ENCODE results near the gene TM9SF2. TPM values are rescaled to one million over a fixed set of nuclear protein-coding genes. Genes with fewer than 3 reads are reported as not detected.

Gene TM9SF2
- total RNA-seq, 4 donors from 2014 or later: 27.9 to 171 (median 116) TPM

DNA sequence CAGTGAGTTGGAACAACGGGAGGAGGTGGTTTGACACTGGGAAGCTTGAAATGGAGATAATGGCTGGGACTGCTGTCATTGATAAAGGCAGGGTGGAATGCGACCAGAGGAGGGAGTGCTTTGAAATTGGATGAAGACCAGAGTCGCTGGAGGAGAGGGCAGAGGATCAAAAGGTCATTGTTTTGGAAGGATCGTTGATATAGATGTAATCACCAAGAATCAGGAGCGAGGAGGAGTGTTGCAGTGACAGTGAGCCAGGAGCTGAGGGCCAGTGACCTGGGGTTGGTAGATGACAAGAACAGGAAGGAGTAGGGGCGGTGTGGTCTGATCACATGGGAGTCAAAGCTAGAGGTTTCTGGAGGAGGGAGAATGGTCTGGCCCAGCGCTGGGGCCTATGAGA, 25.3 kb downstream of the TM9SF2 start:
- peaks cover 0 to 29% (median 6%) of the 10 kb centered on the region in 4 donors for H3K36me3 ChIP-seq
- intact Hi-C loops (cut with DNase I; ENCODE audit: low total_unique reads): no loop called here
- TF ChIP-seq, protein P1, sequence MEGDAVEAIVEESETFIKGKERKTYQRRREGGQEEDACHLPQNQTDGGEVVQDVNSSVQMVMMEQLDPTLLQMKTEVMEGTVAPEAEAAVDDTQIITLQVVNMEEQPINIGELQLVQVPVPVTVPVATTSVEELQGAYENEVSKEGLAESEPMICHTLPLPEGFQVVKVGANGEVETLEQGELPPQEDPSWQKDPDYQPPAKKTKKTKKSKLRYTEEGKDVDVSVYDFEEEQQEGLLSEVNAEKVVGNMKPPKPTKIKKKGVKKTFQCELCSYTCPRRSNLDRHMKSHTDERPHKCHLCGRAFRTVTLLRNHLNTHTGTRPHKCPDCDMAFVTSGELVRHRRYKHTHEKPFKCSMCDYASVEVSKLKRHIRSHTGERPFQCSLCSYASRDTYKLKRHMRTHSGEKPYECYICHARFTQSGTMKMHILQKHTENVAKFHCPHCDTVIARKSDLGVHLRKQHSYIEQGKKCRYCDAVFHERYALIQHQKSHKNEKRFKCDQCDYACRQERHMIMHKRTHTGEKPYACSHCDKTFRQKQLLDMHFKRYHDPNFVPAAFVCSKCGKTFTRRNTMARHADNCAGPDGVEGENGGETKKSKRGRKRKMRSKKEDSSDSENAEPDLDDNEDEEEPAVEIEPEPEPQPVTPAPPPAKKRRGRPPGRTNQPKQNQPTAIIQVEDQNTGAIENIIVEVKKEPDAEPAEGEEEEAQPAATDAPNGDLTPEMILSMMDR (IDR thresholded peaks at IDR 0.05): no peak
- TF ChIP-seq EP300 (IDR thresholded peaks at IDR 0.05; ENCODE audit: low read depth): no peak
- no peak for TF ChIP-seq POLR2AphosphoS5 (IDR thresholded peaks at IDR 0.05)
- TF ChIP-seq POLR2A (IDR thresholded peaks at IDR 0.05): no peak
- WGBS, 2 donors (ENCODE audit: low coverage in 1 of 2): 84 to 95% methylated on average over 5 to 7 of the region's 7 CpGs
- H3K27ac ChIP-seq: no peak overlapping the region
- H3K27me3 ChIP-seq: no peaks in the 10 kb centered on the region
- in situ Hi-C loops (cut with MboI; ENCODE audit: low pct_ligation_motif_present in 1 of 4, low pct_unique_long_range_greater_than_20kb in 1 of 4, low sequenced_read_pairs in 3 of 4): no loop called here
- DNase-seq: no peak
- H3K9me3 ChIP-seq: no peaks in the 10 kb centered on the region
- H3K4me1 ChIP-seq: no peaks in the 10 kb centered on the region
- no peak overlapping the region for H3K4me3 ChIP-seq

DNA sequence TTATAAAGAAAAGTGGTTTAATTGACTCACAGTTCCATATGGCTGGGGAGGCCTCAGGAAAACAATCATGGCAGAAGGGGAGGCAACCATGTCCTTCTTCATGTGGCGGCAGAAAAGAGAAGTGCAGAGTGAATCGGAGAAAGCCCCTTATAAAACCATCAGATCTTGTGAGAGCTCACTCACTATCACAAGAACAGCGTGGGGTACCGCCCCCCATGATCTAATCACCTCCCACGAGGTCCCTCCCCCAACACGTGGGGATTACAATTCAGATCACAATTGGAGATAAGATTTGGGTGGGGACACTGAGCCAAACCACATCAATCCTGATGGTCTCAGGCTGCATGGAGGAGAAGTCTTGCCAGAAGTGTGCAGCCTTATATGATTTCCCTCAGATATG, 26.0 kb downstream of the TM9SF2 start:
- TF ChIP-seq, protein P1 (IDR thresholded peaks at IDR 0.05): no peak
- in situ Hi-C loops (cut with MboI; ENCODE audit: low pct_ligation_motif_present in 1 of 4, low pct_unique_long_range_greater_than_20kb in 1 of 4, low sequenced_read_pairs in 3 of 4): no loop called here
- Histone ChIP-seq H3K36me3 (peaks cover 0 to 22% (median 3%) of the 10 kb centered on the region in 4 donors), H3K27me3 (no peaks in the 10 kb centered on the region), H3K9me3 (no peaks in the 10 kb centered on the region), H3K27ac (no peak overlapping the region), H3K4me1 (no peaks in the 10 kb centered on the region), H3K4me3 (no peak overlapping the region)
- WGBS, 2 donors (ENCODE audit: low coverage in 1 of 2): 68 to 85% methylated on average over 4 to 6 of the region's 6 CpGs
- no peak for DNase-seq
- intact Hi-C loops (cut with DNase I; ENCODE audit: low total_unique reads): no loop called here

DNA sequence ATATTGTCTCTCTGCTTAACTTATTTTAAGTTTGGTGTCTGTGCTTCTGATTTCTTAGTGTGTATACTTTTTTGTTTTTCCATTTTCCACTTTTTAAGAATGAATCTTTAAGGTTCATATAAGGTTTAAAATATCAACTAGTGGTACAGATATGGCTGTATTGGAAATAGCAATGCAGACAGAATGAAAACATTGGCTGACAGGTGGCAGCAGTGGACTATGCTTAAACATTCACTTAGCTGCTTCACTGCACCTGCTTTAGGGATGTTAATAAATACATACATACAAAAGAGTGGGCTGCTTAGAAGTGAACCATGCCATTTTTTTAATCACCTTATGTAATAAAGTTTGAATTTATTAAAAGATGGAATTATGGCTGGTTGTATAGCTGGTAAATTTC, 27.3 kb downstream of the TM9SF2 start:
- H3K4me3 ChIP-seq: no peak overlapping the region
- H3K9me3 ChIP-seq: no peaks in the 10 kb centered on the region
- no peak overlapping the region for H3K27ac ChIP-seq
- H3K27me3 ChIP-seq: no peaks in the 10 kb centered on the region
- in situ Hi-C loops (cut with MboI; ENCODE audit: low pct_ligation_motif_present in 1 of 4, low pct_unique_long_range_greater_than_20kb in 1 of 4, low sequenced_read_pairs in 3 of 4): no loop called here
- intact Hi-C loops (cut with DNase I; ENCODE audit: low total_unique reads): no loop called here
- no peak for DNase-seq
- H3K4me1 ChIP-seq: no peaks in the 10 kb centered on the region
- TF ChIP-seq POLR2A (IDR thresholded peaks at IDR 0.05) (no peak), EP300 (IDR thresholded peaks at IDR 0.05; ENCODE audit: low read depth) (no peak)
- peaks cover 0 to 10% (median 3%) of the 10 kb centered on the region in 4 donors for H3K36me3 ChIP-seq

DNA sequence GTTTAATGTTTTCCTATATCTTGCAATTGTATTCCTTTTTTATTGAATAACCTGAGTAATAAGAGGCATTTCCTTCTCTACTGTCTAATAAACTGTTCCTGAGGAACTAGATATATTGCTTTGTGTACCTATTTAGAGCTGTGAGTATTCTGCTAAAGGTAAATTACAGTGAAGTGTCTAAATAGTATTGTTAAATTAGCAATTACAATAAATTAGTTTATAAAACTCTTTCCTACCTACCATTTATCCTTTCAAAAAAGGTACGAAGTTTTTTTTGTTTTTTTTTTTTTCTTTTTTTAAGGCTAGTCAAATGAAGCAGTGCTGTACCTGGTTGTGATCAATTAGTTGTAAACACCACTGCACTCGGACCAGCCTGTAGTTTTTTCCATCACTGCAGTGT, 34.8 kb downstream of the TM9SF2 start:
- Histone ChIP-seq H3K9me3 (no peaks in the 10 kb centered on the region), H3K4me1 (no peaks in the 10 kb centered on the region), H3K36me3 (peaks cover 0 to 35% (median 16%) of the 10 kb centered on the region in 4 donors), H3K4me3 (no peak overlapping the region), H3K27ac (no peak overlapping the region), H3K27me3 (no peaks in the 10 kb centered on the region)
- TF ChIP-seq POLR2A (IDR thresholded peaks at IDR 0.05): no peak
- TF ChIP-seq EP300 (IDR thresholded peaks at IDR 0.05; ENCODE audit: low read depth): no peak
- TF ChIP-seq, protein P1 (IDR thresholded peaks at IDR 0.05): no peak
- TF ChIP-seq POLR2AphosphoS5 (IDR thresholded peaks at IDR 0.05): no peak
- no peak for DNase-seq
- in situ Hi-C loops (cut with MboI; ENCODE audit: low pct_ligation_motif_present in 1 of 4, low pct_unique_long_range_greater_than_20kb in 1 of 4, low sequenced_read_pairs in 3 of 4): no loop called here
- intact Hi-C loops (cut with DNase I; ENCODE audit: low total_unique reads): no loop called here
- WGBS, 2 donors (ENCODE audit: low coverage in 1 of 2): 85 to 92% methylated on average over 2 of the region's 2 CpGs

DNA sequence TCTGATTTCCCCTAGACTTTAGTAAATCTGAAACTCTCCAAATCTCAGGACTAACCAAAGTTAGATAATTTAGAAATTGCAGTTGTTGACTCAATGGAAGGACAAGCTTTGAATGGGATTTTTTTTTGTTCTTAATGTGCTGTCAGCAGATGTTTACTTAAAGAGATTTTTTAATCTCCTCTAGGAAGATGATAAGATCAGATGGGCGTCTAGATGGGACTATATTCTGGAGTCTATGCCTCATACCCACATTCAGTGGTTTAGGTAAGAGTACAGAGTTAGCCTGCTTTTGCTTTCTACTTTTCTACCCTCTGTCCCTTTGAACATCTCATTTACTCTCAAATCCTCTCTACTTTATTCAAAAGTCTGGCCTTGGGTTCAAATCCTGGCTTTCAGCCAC, 39.3 kb downstream of the TM9SF2 start:
- intact Hi-C loops (cut with DNase I; ENCODE audit: low total_unique reads): no loop called here
- 76 to 87% methylated on average over 1 of the region's 1 CpG for WGBS, 2 donors (ENCODE audit: low coverage in 1 of 2)
- in situ Hi-C loops (cut with MboI; ENCODE audit: low pct_ligation_motif_present in 1 of 4, low pct_unique_long_range_greater_than_20kb in 1 of 4, low sequenced_read_pairs in 3 of 4): no loop called here
- DNase-seq: no peak
- Histone ChIP-seq H3K9me3 (no peaks in the 10 kb centered on the region), H3K4me3 (no peak overlapping the region), H3K36me3 (peaks cover 0 to 74% (median 32%) of the 10 kb centered on the region in 4 donors), H3K4me1 (no peaks in the 10 kb centered on the region), H3K27ac (no peak overlapping the region), H3K27me3 (no peaks in the 10 kb centered on the region)
- TF ChIP-seq POLR2AphosphoS5 (IDR thresholded peaks at IDR 0.05): no peak
- no peak for TF ChIP-seq EP300 (IDR thresholded peaks at IDR 0.05; ENCODE audit: low read depth)
- TF ChIP-seq, protein P1 (IDR thresholded peaks at IDR 0.05): no peak
- no peak for TF ChIP-seq POLR2A (IDR thresholded peaks at IDR 0.05)

Measured in transverse colon (tissue), 4 donors.